Tongue (tissue), 3 donors: ENCODE results near the gene PHLPP2. TPM values are rescaled to one million over a fixed set of nuclear protein-coding genes. Genes with fewer than 3 reads are reported as not detected.
"Not testable (repeated sequence)": the region's sequence is repeated elsewhere in the genome, so short reads cannot be mapped to it uniquely, and the experiment has no call there.

Source experiments
- DNase-seq: peaks from one replicate; pipeline ENCODE4 v3.0.0-alpha.2; 2015
- small RNA-seq: library from RNA; depleted of rRNA; stranded (forward); fragments of <200 nt; gene quantifications from one replicate; pipeline ENCODE3, GENCODE V24; 2014; ENCODE audit warnings: low replicate concordance
- total RNA-seq: library from RNA; depleted of rRNA; stranded (reverse); fragments of >200 nt; gene quantifications from one replicate; pipeline ENCODE4 v1.2.3, GENCODE V29; 2014

PHLPP2 gene
- total RNA-seq, 1 donor from 2014 or later = 6.5 TPM

- no peak for DNase-seq
These were observed 100.9 kb downstream of the PHLPP2 start for GRCh38 chr16:71623597-71623996.

DNA sequence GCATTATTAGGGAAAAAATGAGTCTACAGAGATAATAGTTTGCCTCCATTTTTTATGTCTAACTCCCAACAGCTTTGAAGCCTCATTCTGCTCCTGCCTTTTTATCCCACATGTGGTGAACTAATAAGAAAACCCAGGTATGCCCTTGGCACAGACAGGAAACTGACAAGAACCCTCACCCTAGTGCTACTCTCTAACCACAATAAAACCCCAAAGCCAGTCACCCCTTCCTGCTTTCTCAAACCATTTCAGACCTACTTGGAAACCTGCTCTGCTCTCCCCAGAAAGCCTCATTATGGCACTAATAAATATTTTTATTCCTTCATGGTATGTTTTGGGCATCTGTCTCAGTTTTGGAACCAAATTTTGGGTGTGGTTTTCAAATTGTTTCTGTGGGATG is 102.4 kb downstream of the PHLPP2 start:
- no peak for DNase-seq

- DNase-seq = no peak
These were observed 106.1 kb downstream of the PHLPP2 start for GRCh38 chr16:71618429-71618828.

GRCh38 chr16:71614956-71615355 is 109.5 kb downstream of the PHLPP2 start:
- DNase-seq = not testable (repeated sequence)

GRCh38 chr16:71610936-71611871 is 113.3 kb downstream of the PHLPP2 start:
- DNase-seq = peak; percentile 72

DNA sequence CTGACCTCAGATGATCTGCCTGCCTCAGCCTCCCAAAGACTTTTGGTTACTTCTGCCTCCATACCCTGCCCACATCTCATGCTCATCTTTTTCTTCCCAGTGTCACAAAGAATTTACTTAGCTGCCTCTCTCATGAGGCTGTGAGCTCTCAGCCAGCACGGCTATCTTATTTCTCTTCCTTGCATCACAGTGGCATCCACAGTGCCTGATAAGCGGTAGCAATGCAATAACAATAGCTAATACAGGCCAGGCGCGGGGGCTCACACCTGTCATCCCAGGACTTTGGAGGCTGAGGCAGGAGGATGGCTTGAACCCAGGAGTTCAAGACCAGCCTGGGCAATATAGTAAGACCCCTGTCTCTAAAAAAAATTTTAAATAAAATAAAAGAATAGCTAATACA is 114.1 kb downstream of the PHLPP2 start:
- no peak for DNase-seq

- no peak for DNase-seq
These were observed 115.4 kb downstream of the PHLPP2 start for GRCh38 chr16:71609066-71609465.

DNA sequence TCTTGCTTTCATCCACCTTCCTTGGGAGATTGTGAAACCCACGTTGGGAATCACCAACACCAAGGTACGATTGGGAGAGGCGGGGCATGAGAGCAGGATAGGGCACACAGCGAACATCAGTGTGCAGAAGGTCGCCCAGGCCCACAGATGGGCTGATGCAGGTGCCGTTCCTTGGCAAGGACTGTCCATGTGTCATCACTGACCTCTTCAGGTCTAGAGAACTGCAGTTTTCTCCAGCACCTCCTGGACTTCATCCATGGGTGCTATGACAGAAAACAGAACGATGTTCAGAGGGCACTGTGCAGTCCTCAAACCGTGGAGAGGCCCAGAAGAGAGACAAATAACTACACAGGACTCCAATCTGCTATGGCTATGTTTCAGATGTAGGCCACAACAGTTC is 123.7 kb downstream of the PHLPP2 start:
- DNase-seq = no peak

- DNase-seq = not testable (repeated sequence)
These were observed 126.1 kb downstream of the PHLPP2 start for GRCh38 chr16:71598426-71598825.

- not testable (repeated sequence) for DNase-seq
These were observed 129.1 kb downstream of the PHLPP2 start for GRCh38 chr16:71595340-71595826.

Small RNA genes within 50 kb of the gene (small RNA-seq; reads per million reads assigned to genes)
- gene RNU6-208P (not detected), gene SNORA70D (not detected), gene SNORD71 (1,003 reads per million, percentile 98 among the genes with 10 or more reads in this experiment)

Other genes with a start within 250 kb of the PHLPP2 start
- gene ZNF19, start 235.4 kb downstream of the PHLPP2 start, total RNA-seq = 2.6 TPM
- gene CHST4, start 198.3 kb downstream of the PHLPP2 start, total RNA-seq = 0.21 TPM
- gene TAT, start 147.6 kb downstream of the PHLPP2 start, total RNA-seq = not detected
- 1.9 TPM for gene MARVELD3, start 98.5 kb downstream of the PHLPP2 start, total RNA-seq
- 109 TPM for gene AP1G1, start 84.1 kb upstream of the PHLPP2 start, total RNA-seq
- 24.1 TPM for gene ATXN1L, start 121.3 kb upstream of the PHLPP2 start, total RNA-seq
- gene ZNF821, start 159.5 kb upstream of the PHLPP2 start, total RNA-seq = 6.6 TPM
- 213 TPM for gene IST1, start 170.8 kb upstream of the PHLPP2 start, total RNA-seq